Kidney (tissue), 14 donors: ENCODE results near the gene CCDC12. TPM values are rescaled to one million over a fixed set of nuclear protein-coding genes. Genes with fewer than 3 reads are reported as not detected.

Experiments
- DNase-seq, 5 donors: peaks; one replicate each; pipeline ENCODE4 v3.0.0-alpha.2; 2013 to 2020
- FAIRE-seq: peaks from 2 replicates; lab custom pipeline; 2012; peaks lifted over from hg19 to GRCh38; lab: Jason Lieb, UNC
- H3K27ac ChIP-seq, 2 donors: one replicate each; pipeline ENCODE4 v1.7.0; 2013; ENCODE audit warnings: low read depth in 2 of 2, low read length in 2 of 2, inconsistent platforms in 1 of 2
- H3K27me3 ChIP-seq: one replicate; pipeline ENCODE4 v1.7.1; 2013; ENCODE audit warnings: low read length, inconsistent platforms; ENCODE audit not compliant: control insufficient read depth, insufficient read depth
- H3K36me3 ChIP-seq, 3 donors: one replicate each; pipeline versions ENCODE4 v1.7.0 to v1.7.1; 2013; ENCODE audit warnings: low read length in 3 of 3, control low read depth in 1 of 3, inconsistent platforms in 1 of 3; ENCODE audit not compliant: insufficient read depth in 3 of 3, control insufficient read depth in 2 of 3
- H3K4me1 ChIP-seq, 3 donors: one replicate each; pipeline versions ENCODE4 v1.7.0 to v1.7.1; 2013; ENCODE audit warnings: low read length in 3 of 3, inconsistent platforms in 1 of 3, low read depth in 1 of 3; ENCODE audit not compliant: control insufficient read depth in 2 of 3, insufficient read depth in 2 of 3
- H3K4me3 ChIP-seq, 3 donors: one replicate each; pipeline versions ENCODE4 v1.7.0 to v1.8.1; 2013; ENCODE audit warnings: low read length in 3 of 3, control low read depth in 1 of 3, inconsistent platforms in 1 of 3
- H3K9ac ChIP-seq, 3 donors: one replicate each; pipeline versions ENCODE4 v1.7.0 to v1.7.1; 2013; ENCODE audit warnings: low read length in 3 of 3, control low read depth in 1 of 3, inconsistent platforms in 1 of 3
- H3K9me3 ChIP-seq, 3 donors: one replicate each; pipeline versions ENCODE4 v1.7.0 to v1.7.1; 2013; ENCODE audit warnings: low read length in 3 of 3, control low read depth in 1 of 3, inconsistent platforms in 1 of 3; ENCODE audit not compliant: control insufficient read depth in 2 of 3, insufficient read depth in 1 of 3
- intact Hi-C: fragments of 100-400 bp; cut with DNase I; formaldehyde crosslinking; loops from one replicate; pipeline ENCODE4 v1.11.1; 2022
- polyA plus RNA-seq: library from polyadenylated mRNA; stranded (reverse); fragments of 350-450 nt; fragmentation: Illumina TruSeq; extraction: RNeasy Lipid Tissue Mini Kit (QIAGEN cat#74804); gene quantifications from one replicate; pipeline ENCODE4 v1.2.3, GENCODE V29; 2014; ENCODE audit warnings: low read depth, low replicate concordance; ENCODE audit not compliant: insufficient read depth
- total RNA-seq: library from RNA; stranded (reverse); fragmentation: NEBNext Ultra II Directional; extraction: Animal tissue kit (Norgen Biotek cat#: 25700); gene quantifications from one replicate; pipeline ENCODE4 v1.2.1, GENCODE V29; 2021
- TF ChIP-seq, protein P1 (sequence below): IDR thresholded peaks from 3 replicates; pipeline ENCODE4 v1.5.1; 2012; ENCODE audit warnings: mild to moderate bottlenecking, moderate library complexity, borderline replicate concordance; ENCODE audit not compliant: insufficient read depth; ENCODE audit errors: extremely low read depth
- donor health status: control.
- donor health status: control.
- donor health status: control.
- donor health status: control.
- donor health status: control.
- donor health status: DM: yes; HTN: yes; CAD: no.
- donor health status: Normal renal cell carcinoma (clear cell type).

Gene CCDC12
- total and polyA plus RNA-seq, 2 donors from 2014 or later = 59.7 to 85.6 TPM

- Histone ChIP-seq H3K4me1 (peaks cover 0 to 7% (median 0%) of the 10 kb centered on the region in 3 donors), H3K9ac (peak overlapping the region in 1 of 3 donors; percentile 79), H3K27ac (peak overlapping the region; percentile 59 to 76), H3K9me3 (no peaks in the 10 kb centered on the region), H3K4me3 (peak overlapping the region in 1 of 3 donors; percentile 73), H3K36me3 (peaks cover 0 to 11% (median 8%) of the 10 kb centered on the region in 3 donors), H3K27me3 (no peaks in the 10 kb centered on the region)
- FAIRE-seq = no peak
- TF ChIP-seq, protein P1, sequence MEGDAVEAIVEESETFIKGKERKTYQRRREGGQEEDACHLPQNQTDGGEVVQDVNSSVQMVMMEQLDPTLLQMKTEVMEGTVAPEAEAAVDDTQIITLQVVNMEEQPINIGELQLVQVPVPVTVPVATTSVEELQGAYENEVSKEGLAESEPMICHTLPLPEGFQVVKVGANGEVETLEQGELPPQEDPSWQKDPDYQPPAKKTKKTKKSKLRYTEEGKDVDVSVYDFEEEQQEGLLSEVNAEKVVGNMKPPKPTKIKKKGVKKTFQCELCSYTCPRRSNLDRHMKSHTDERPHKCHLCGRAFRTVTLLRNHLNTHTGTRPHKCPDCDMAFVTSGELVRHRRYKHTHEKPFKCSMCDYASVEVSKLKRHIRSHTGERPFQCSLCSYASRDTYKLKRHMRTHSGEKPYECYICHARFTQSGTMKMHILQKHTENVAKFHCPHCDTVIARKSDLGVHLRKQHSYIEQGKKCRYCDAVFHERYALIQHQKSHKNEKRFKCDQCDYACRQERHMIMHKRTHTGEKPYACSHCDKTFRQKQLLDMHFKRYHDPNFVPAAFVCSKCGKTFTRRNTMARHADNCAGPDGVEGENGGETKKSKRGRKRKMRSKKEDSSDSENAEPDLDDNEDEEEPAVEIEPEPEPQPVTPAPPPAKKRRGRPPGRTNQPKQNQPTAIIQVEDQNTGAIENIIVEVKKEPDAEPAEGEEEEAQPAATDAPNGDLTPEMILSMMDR = no peak
- intact Hi-C loops = no loop called here
- DNase-seq = no peak
Observed at GRCh38 chr3:47010111-47010712, 33.7 kb upstream of the CCDC12 start.

GRCh38 chr3:47009225-47010110 is 32.9 kb upstream of the CCDC12 start:
- H3K4me3 ChIP-seq = peak overlapping the region; percentile 53 to 73 (median 60)
- no peaks in the 10 kb centered on the region for H3K27me3 ChIP-seq
- H3K27ac ChIP-seq = peak overlapping the region; percentile 59 to 76
- intact Hi-C loops = no loop called here
- H3K9ac ChIP-seq = peak overlapping the region in 2 of 3 donors; percentile 43 to 79
- H3K4me1 ChIP-seq = peaks cover 0 to 6% (median 0%) of the 10 kb centered on the region in 3 donors
- TF ChIP-seq, protein P1 = no peak
- peak; percentile 96 to 98 (median 97) for DNase-seq
- H3K36me3 ChIP-seq = peaks cover 0 to 14% (median 8%) of the 10 kb centered on the region in 3 donors
- H3K9me3 ChIP-seq = no peaks in the 10 kb centered on the region
- FAIRE-seq = no peak

DNA sequence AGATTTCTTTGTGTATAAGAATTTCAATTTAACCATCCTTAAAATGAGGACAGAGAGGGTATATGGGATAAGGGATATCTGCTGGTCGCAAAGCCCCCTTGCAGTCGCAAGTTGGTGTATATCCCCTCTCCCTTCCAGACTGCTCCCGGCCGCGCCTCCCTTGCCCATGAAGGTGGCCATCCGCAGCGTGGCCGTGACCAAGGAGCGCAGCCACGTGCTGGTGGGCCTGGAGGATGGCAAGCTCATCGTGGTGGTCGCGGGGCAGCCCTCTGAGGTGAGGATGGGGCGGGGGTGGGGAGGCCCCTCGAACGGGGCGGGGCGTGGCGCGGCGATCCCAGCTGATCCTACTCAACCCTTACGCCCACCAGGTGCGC is 32.3 kb upstream of the CCDC12 start:
- Histone ChIP-seq H3K27ac (no peak overlapping the region), H3K9ac (peak overlapping the region in 1 of 3 donors; percentile 46), H3K27me3 (no peaks in the 10 kb centered on the region), H3K36me3 (peaks cover 0 to 14% (median 9%) of the 10 kb centered on the region in 3 donors), H3K9me3 (no peaks in the 10 kb centered on the region), H3K4me3 (peak overlapping the region; percentile 20 to 73 (median 26)), H3K4me1 (peaks cover 0 to 6% (median 0%) of the 10 kb centered on the region in 3 donors)
- TF ChIP-seq, protein P1 = no peak
- DNase-seq (no peak), FAIRE-seq (no peak)
- intact Hi-C loops = no loop called here
